HEK293 (cell line): ENCODE data around the gene TBCE.
A peak's percentile ranks its signal among the peaks of the same experiment; 100 is the strongest.

Experiments
- CTCF ChIA-PET: fragments of 350-600 bp; formaldehyde crosslinking; extraction: SDS; loops from one replicate; lab custom pipeline; 2021; ENCODE audit warnings: antibody characterized with exemption; lab: Yijun Ruan, JAX
- POLR2A ChIA-PET: fragments of 300-600 bp; formaldehyde crosslinking; extraction: SDS; loops from one replicate; lab custom pipeline; 2020; ENCODE audit warnings: antibody characterized with exemption, inconsistent platforms; lab: Yijun Ruan, JAX
- H3K27ac ChIP-seq: fragments of 200-500 bp; sonication (Bioruptor generic); 2 replicates; pipeline ENCODE4 v1.5.1; 2014; ENCODE audit warnings: low read depth, low read length, control low read depth, inconsistent platforms; ENCODE audit errors: extremely low read depth
- H3K36me3 ChIP-seq, 2 experiments: fragments of 200-500 bp in 1 of 2; sonication (Bioruptor generic) in 1 of 2; 1 replicate in 1 of 2; 2 replicates in 1 of 2; pipeline ENCODE4 v1.5.1; 2014 to 2017; ENCODE audit warnings: inconsistent platforms in 2 of 2, low read length in 2 of 2; ENCODE audit not compliant: control insufficient read depth in 2 of 2, insufficient read depth in 1 of 2
- H3K4me1 ChIP-seq: fragments of 200-500 bp; sonication (Bioruptor generic); 2 replicates; pipeline ENCODE4 v1.5.1; 2014; ENCODE audit warnings: mild to moderate bottlenecking, low read length, inconsistent platforms; ENCODE audit not compliant: control insufficient read depth, insufficient read depth
- H3K4me3 ChIP-seq: 2 replicates; pipeline ENCODE4 v1.5.1; 2011; ENCODE audit warnings: low read depth, mild to moderate bottlenecking, control low read depth, low read length, moderate library complexity
- H3K9me3 ChIP-seq: fragments of 200-500 bp; sonication (Bioruptor generic); 2 replicates; pipeline ENCODE4 v1.5.1; 2014; ENCODE audit warnings: low read depth, low read length, inconsistent platforms; ENCODE audit not compliant: control insufficient read depth, insufficient read depth
- ATF2 ChIP-seq: fragments of 450-650 bp; formaldehyde crosslinking; IDR thresholded peaks from 2 replicates; pipeline ENCODE4 v1.5.1; 2016; ENCODE audit warnings: missing biosample characterization, missing genetic modification characterization, low read depth
- GLIS1 ChIP-seq: fragments of 450-650 bp; formaldehyde crosslinking; IDR thresholded peaks from 2 replicates; pipeline ENCODE4 v1.5.1; 2016; ENCODE audit warnings: missing biosample characterization, missing genetic modification characterization
- IKZF3 ChIP-seq: fragments of 450-650 bp; IDR thresholded peaks from 2 replicates; pipeline ENCODE4 v1.5.0; 2018; ENCODE audit warnings: missing biosample characterization, mild to moderate bottlenecking, missing genetic modification characterization, moderate library complexity
- KLF10 ChIP-seq: fragments of 450-650 bp; IDR thresholded peaks from 2 replicates; pipeline ENCODE4 v1.5.1; 2018; ENCODE audit warnings: missing biosample characterization, mild to moderate bottlenecking, missing genetic modification characterization
- PRDM1 ChIP-seq: fragments of 450-650 bp; formaldehyde crosslinking; IDR thresholded peaks from 2 replicates; pipeline ENCODE4; 2016; ENCODE audit warnings: missing biosample characterization, missing genetic modification characterization
- PRDM4 ChIP-seq: fragments of 450-650 bp; formaldehyde crosslinking; IDR thresholded peaks from 2 replicates; pipeline ENCODE4 v1.5.1; 2017; ENCODE audit warnings: missing biosample characterization, missing genetic modification characterization
- SCRT1 ChIP-seq: fragments of 450-650 bp; formaldehyde crosslinking; IDR thresholded peaks from 2 replicates; pipeline ENCODE4 v1.5.1; 2016; ENCODE audit warnings: missing biosample characterization, missing genetic modification characterization, borderline replicate concordance
- SP2 ChIP-seq: fragments of 450-650 bp; formaldehyde crosslinking; IDR thresholded peaks from 2 replicates; pipeline ENCODE4 v1.5.1; 2016; ENCODE audit warnings: missing biosample characterization, missing genetic modification characterization
- TRIM28 ChIP-seq: IDR thresholded peaks from 2 replicates; pipeline ENCODE4 v1.6.1; 2011; ENCODE audit warnings: low read length, control low read depth, borderline replicate concordance
- WT1 ChIP-seq: fragments of 450-650 bp; formaldehyde crosslinking; IDR thresholded peaks from 2 replicates; pipeline ENCODE4 v1.5.1; 2016; ENCODE audit warnings: missing biosample characterization, missing genetic modification characterization
- ZBTB44 ChIP-seq: fragments of 450-650 bp; IDR thresholded peaks from 2 replicates; pipeline ENCODE4 v1.5.1; 2018; ENCODE audit warnings: missing biosample characterization, mild to moderate bottlenecking, missing genetic modification characterization
- ZFHX2 ChIP-seq: fragments of 450-650 bp; formaldehyde crosslinking; conservative IDR thresholded peaks from 2 replicates; pipeline ENCODE4 v1.5.1; 2016; ENCODE audit warnings: missing biosample characterization, missing genetic modification characterization
- ZNF148 ChIP-seq: fragments of 450-650 bp; formaldehyde crosslinking; IDR thresholded peaks from 2 replicates; pipeline ENCODE4 v1.5.0; 2017; ENCODE audit warnings: missing biosample characterization, missing genetic modification characterization, borderline replicate concordance
- ZNF157 ChIP-seq: fragments of 450-650 bp; formaldehyde crosslinking; IDR thresholded peaks from 2 replicates; pipeline ENCODE4 v1.5.1; 2016; ENCODE audit warnings: missing biosample characterization, missing genetic modification characterization
- ZNF274 ChIP-seq, 2 experiments: fragments of 200-500 bp in 1 of 2; fragments of 450-650 bp in 1 of 2; sonication (Bioruptor generic) in 1 of 2; formaldehyde crosslinking in 1 of 2; IDR thresholded peaks; 2 replicates each; pipeline versions ENCODE4 v1.5.1 to v1.6.1; 2014 to 2016; ENCODE audit warnings: borderline replicate concordance in 1 of 2, inconsistent platforms in 1 of 2, low read length in 1 of 2, missing biosample characterization in 1 of 2, missing genetic modification characterization in 1 of 2
- ZNF324 ChIP-seq: fragments of 450-650 bp; formaldehyde crosslinking; IDR thresholded peaks from 2 replicates; pipeline ENCODE4 v1.5.1; 2016; ENCODE audit warnings: missing biosample characterization, missing genetic modification characterization
- ZNF341 ChIP-seq: fragments of 450-650 bp; formaldehyde crosslinking; IDR thresholded peaks from 2 replicates; pipeline ENCODE4; 2016; ENCODE audit warnings: low read depth, missing biosample characterization, missing genetic modification characterization
- ZNF37A ChIP-seq: fragments of 450-650 bp; IDR thresholded peaks from 2 replicates; pipeline ENCODE4 v1.5.1; 2018; ENCODE audit warnings: missing biosample characterization, missing genetic modification characterization
- ZNF501 ChIP-seq: fragments of 450-650 bp; formaldehyde crosslinking; IDR thresholded peaks from 2 replicates; pipeline ENCODE4 v1.5.1; 2016; ENCODE audit warnings: missing biosample characterization, missing genetic modification characterization
- ZNF521 ChIP-seq: fragments of 450-650 bp; formaldehyde crosslinking; IDR thresholded peaks from 2 replicates; pipeline ENCODE4 v1.5.1; 2017; ENCODE audit warnings: missing biosample characterization, mild to moderate bottlenecking, missing genetic modification characterization
- ZNF571 ChIP-seq: fragments of 450-650 bp; formaldehyde crosslinking; IDR thresholded peaks from 2 replicates; pipeline ENCODE4 v1.5.0; 2017; ENCODE audit warnings: missing biosample characterization, missing genetic modification characterization
- ZSCAN30 ChIP-seq: fragments of 450-650 bp; IDR thresholded peaks from 2 replicates; pipeline ENCODE4 v1.5.1; 2018; ENCODE audit warnings: missing biosample characterization, mild to moderate bottlenecking, missing genetic modification characterization, moderate library complexity

Gene TBCE

GRCh38 chr1:235343726-235344125 is 23.5 kb upstream of the TBCE start:
- Histone ChIP-seq H3K4me3 (no peak overlapping the region), H3K4me1 (no peaks in the 10 kb centered on the region), H3K36me3 (peaks cover 12 to 51% of the 10 kb centered on the region in 2 experiments), H3K9me3 (no peaks in the 10 kb centered on the region), H3K27ac (no peak overlapping the region)
- no peak for TF ChIP-seq ZNF157
- no peak for TF ChIP-seq ZSCAN30 (tag by site-specific recombination)
- 0 out of 2 replicates have a peak, but pooled peaks have one; percentile 15 for TF ChIP-seq ZFHX2 (tag by site-specific recombination)
- TF ChIP-seq PRDM1 (tag by site-specific recombination) = 0 out of 2 replicates have a peak, but pooled peaks have one; percentile 42
- TF ChIP-seq ZBTB44 = no peak
- no peak for TF ChIP-seq ZNF148 (tag by site-specific recombination)
- no peak for TF ChIP-seq ZNF274 (IDR thresholded peaks at IDR 0.05; ENCODE audit: low read length)
- TF ChIP-seq ZNF274 (tag by site-specific recombination; IDR thresholded peaks at IDR 0.05; ENCODE audit: borderline replicate concordance) = no peak
- no peak for TF ChIP-seq KLF10 (tag by site-specific recombination)
- TF ChIP-seq ZNF341 (tag by site-specific recombination) = no peak
- no peak for TF ChIP-seq PRDM4 (tag by site-specific recombination)
- no peak for TF ChIP-seq GLIS1 (tag by site-specific recombination)
- no peak for TF ChIP-seq WT1 (tag by site-specific recombination)
- 0 out of 2 replicates have a peak, but pooled peaks have one; percentile 28 for TF ChIP-seq IKZF3 (tag by site-specific recombination)
- no peak for TF ChIP-seq ZNF501
- no peak for TF ChIP-seq TRIM28
- TF ChIP-seq ZNF37A (tag by site-specific recombination) = no peak
- TF ChIP-seq ZNF521 = no peak
- no peak for TF ChIP-seq ZNF571 (tag by site-specific recombination)
- no peak for TF ChIP-seq ZNF324
- CTCF ChIA-PET = interaction anchor here (0.6 to 1.5 kb wide), 3 partner anchors 13 to 439 kb away, joined by 3 read pairs; no protein-coding TSS in a partner anchor
- POLR2A ChIA-PET = no interaction called here

- H3K9me3 ChIP-seq = no peaks in the 10 kb centered on the region
- no peaks in the 10 kb centered on the region for H3K4me1 ChIP-seq
- H3K4me3 ChIP-seq = no peak overlapping the region
- H3K27ac ChIP-seq = no peak overlapping the region
- ChIA-PET POLR2A (interaction anchor here (0.7 to 1.2 kb wide), 3 partner anchors 11 to 246 kb away, joined by 4 to 6 read pairs (median 5); partner anchors contain the start of gene GGPS1), CTCF (interaction anchor here (0.7 to 1.3 kb wide), 2 partner anchors 9 to 225 kb away, joined by 3 to 4 read pairs; no protein-coding TSS in a partner anchor)
- H3K36me3 ChIP-seq = peaks cover 0 to 10% of the 10 kb centered on the region in 2 experiments; a peak in 1 of 3 replicates
- TF ChIP-seq ZNF148 (tag by site-specific recombination) = no peak
- no peak for TF ChIP-seq ATF2 (tag by site-specific recombination)
- TF ChIP-seq SCRT1 (tag by site-specific recombination) = no peak
- TF ChIP-seq SP2 = no peak
These were observed 15.8 kb upstream of the TBCE start for GRCh38 chr1:235351441-235351840.
